ENCODE data around the gene ENTPD3.
"Not testable (repeated sequence)": the region's sequence is repeated elsewhere in the genome, so short reads cannot be mapped to it uniquely, and the experiment has no call there.

ENTPD3 gene

DNA sequence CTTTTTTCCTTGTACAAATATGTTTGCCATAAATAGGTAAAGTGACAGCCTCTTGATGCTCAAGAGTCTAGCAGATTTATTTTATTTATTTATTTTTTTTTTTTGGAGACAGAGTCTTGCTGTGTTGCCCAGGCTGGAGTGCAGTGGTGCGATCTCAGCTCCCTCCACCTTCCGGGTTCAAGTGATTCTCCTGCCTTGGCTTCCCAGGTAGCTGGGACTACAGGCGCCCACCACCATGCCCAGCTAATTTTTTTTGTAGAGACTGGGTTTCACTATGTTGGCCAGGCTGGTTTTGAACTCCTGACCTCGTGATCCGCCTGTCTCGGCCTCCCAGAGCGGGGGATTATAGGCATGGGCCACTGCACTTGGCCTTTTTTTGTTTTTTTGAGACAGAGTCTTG is 75.9 kb downstream of the ENTPD3 start:
- DNase-seq: not testable (repeated sequence)

DNA sequence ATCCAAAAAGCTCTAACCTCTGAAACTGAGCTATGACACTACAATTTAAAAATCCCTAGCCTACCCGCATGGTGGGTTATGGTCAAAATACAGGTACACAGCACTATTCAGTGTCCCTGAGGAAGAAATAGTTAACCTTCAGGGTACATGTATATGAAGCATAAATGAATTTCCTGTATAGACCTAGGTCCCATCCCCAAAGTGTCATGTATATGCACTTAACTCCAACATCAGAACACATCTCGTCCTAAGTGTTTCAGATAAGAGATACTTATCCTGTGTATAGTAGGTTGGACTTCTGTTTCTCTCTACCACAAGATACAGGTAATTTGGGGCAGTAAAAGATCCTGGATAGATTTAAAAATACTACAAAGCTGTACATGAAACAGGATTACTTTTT is 76.6 kb downstream of the ENTPD3 start:
- no peak for DNase-seq

- no peak for DNase-seq
Measured at GRCh38 chr3:40464339-40465110, 77.5 kb downstream of the ENTPD3 start.

- DNase-seq: no peak
Measured at GRCh38 chr3:40465111-40465407, 78.1 kb downstream of the ENTPD3 start.

DNA sequence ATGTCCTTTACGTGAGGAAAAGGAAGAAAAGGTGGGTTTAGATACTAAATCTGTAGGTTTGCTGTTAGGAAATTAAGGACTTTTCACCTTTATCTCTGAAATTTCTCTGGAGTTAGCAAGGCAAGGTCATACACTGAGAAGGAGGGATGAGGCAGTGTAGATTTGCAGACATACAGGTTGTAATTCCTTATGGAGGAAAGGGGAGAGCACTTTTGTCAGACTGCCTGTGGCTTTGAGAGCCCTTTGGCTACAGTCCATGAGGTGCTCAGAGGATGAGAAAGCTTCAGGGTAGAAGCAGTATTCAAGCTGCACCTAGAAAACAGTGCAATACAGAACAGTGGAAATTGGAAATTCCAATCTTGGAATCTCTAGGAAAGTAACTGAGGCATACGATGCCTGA is 78.5 kb downstream of the ENTPD3 start:
- DNase-seq: no peak

DNA sequence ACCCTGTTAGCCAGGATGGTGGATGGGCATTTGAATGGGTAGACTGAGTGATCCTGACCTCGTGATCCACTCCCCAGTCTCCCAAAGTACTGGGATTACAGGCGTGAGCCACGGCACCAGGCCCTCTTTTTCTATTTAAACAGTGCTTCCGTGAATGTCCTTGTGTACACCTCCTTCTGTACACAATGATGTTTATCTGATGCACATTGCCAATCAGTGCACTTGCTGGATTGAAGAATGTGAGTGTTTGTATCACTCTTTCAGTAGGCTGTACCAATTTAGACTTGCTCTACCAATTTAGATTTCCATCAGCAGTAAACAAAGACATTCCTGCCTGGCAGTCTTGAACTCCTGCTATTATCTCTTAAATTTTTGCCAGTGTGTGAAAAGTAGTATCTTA is 81.0 kb downstream of the ENTPD3 start:
- DNase-seq: no peak

GRCh38 chr3:40470701-40471100 is 83.7 kb downstream of the ENTPD3 start:
- DNase-seq: no peak

- peak; percentile 50 to 58 for DNase-seq
Measured at GRCh38 chr3:40476478-40477470, 89.8 kb downstream of the ENTPD3 start, which contains the start of gene ZNF619. TSS of gene ZNF619 (plus strand) at chr3:40477122. CDS start at chr3:40477980, 858 bp downstream.

GRCh38 chr3:40477666-40478065 is 90.7 kb downstream of the ENTPD3 start:
- DNase-seq: no peak
